SK-N-SH (cell line): ENCODE measurements around the gene KCNB1. TPM values are rescaled to one million over a fixed set of nuclear protein-coding genes. Genes with fewer than 3 reads are reported as not detected.

Experiments
- CTCF ChIA-PET: fragments of 300-600, 350-600 bp; formaldehyde crosslinking; extraction: SDS; loops from one replicate; lab custom pipeline; 2021; lab: Yijun Ruan, JAX
- POLR2A ChIA-PET: fragments of 350-600 bp; sonication (Branson Sonifier 250); formaldehyde crosslinking; extraction: SDS; loops from one replicate; lab custom pipeline; 2020; ENCODE audit warnings: antibody characterized with exemption, inconsistent platforms; lab: Yijun Ruan, JAX
- DNase-seq: peaks from one replicate; pipeline ENCODE4 v3.0.0; 2012
- H2AFZ ChIP-seq: fragments of 200-600 bp; sonication (generic); 2 replicates; pipeline ENCODE4 v1.8.1; 2016; ENCODE audit warnings: antibody characterized with exemption, mild to moderate bottlenecking, low read depth
- H3F3A ChIP-seq: fragments of 200-600 bp; sonication (generic); replicated peaks from 2 replicates; pipeline ENCODE3; 2016; ENCODE audit warnings: antibody characterized with exemption, mild to moderate bottlenecking; ENCODE audit not compliant: insufficient read depth
- H3K27ac ChIP-seq, 2 experiments: fragments of 200-500 bp in 1 of 2; fragments of 200-600 bp in 1 of 2; sonication (Bioruptor generic) in 1 of 2; sonication (generic), shearing (Covaris generic) in 1 of 2; 2 replicates each; pipeline versions ENCODE4 v1.5.1 to v1.6.1; 2014 to 2016; ENCODE audit warnings: low read depth in 2 of 2, inconsistent platforms in 1 of 2, low read length in 1 of 2, mild to moderate bottlenecking in 1 of 2, mixed read lengths in 1 of 2
- H3K27me3 ChIP-seq: fragments of 200-600 bp; sonication (generic), shearing (Covaris generic); 2 replicates; pipeline ENCODE4 v1.6.1; 2016; ENCODE audit warnings: mixed run types; ENCODE audit not compliant: insufficient read depth
- H3K36me3 ChIP-seq, 2 experiments: fragments of 200-500 bp in 1 of 2; fragments of 200-600 bp in 1 of 2; sonication (Bioruptor generic) in 1 of 2; sonication (generic) in 1 of 2; replicated peaks in 1 of 2; 2 replicates each; pipeline versions ENCODE3 to v1.5.1; 2014 to 2016; ENCODE audit warnings: low read length in 1 of 2, mild to moderate bottlenecking in 1 of 2; ENCODE audit not compliant: insufficient read depth in 2 of 2, control insufficient read depth in 1 of 2
- H3K4me1 ChIP-seq, 2 experiments: fragments of 200-500 bp in 1 of 2; fragments of 200-600 bp in 1 of 2; sonication (Bioruptor generic) in 1 of 2; sonication (generic), shearing (Covaris generic) in 1 of 2; 2 replicates each; pipeline versions ENCODE4 v1.5.1 to v1.6.1; 2014 to 2016; ENCODE audit warnings: low read depth in 1 of 2, low read length in 1 of 2, mixed run types in 1 of 2; ENCODE audit not compliant: insufficient read depth in 2 of 2, control insufficient read depth in 1 of 2
- H3K4me2 ChIP-seq: fragments of 200-600 bp; sonication (generic), shearing (Covaris generic); 2 replicates; pipeline ENCODE4 v1.6.1; 2017; ENCODE audit warnings: mixed run types
- H3K4me3 ChIP-seq, 2 experiments: fragments of 200-500 bp in 1 of 2; fragments of 200-600 bp in 1 of 2; sonication (Bioruptor generic) in 1 of 2; sonication (generic), shearing (Covaris generic) in 1 of 2; 2 replicates each; pipeline versions ENCODE4 v1.5.1 to v1.8.1; 2014 to 2016; ENCODE audit warnings: low read depth in 2 of 2, inconsistent platforms in 1 of 2, low read length in 1 of 2, mild to moderate bottlenecking in 1 of 2, mixed read lengths in 1 of 2, moderate library complexity in 1 of 2
- H3K79me2 ChIP-seq: fragments of 200-600 bp; sonication (generic); 2 replicates; pipeline ENCODE4 v1.8.1; 2017; ENCODE audit warnings: mild to moderate bottlenecking; ENCODE audit not compliant: insufficient read depth
- H3K9ac ChIP-seq: fragments of 200-600 bp; sonication (generic); 2 replicates; pipeline ENCODE4 v1.6.1; 2017; ENCODE audit warnings: mixed run types
- H3K9me2 ChIP-seq: fragments of 200-600 bp; sonication (generic); 2 replicates; pipeline ENCODE4 v1.6.1; 2017; ENCODE audit warnings: mixed run types
- H3K9me3 ChIP-seq: fragments of 200-600 bp; sonication (generic); 2 replicates; pipeline ENCODE4 v1.6.1; 2017; ENCODE audit warnings: mixed run types, mild to moderate bottlenecking, moderate library complexity
- H4K20me1 ChIP-seq: fragments of 200-600 bp; sonication (generic); 2 replicates; pipeline ENCODE4 v1.6.1; 2017; ENCODE audit warnings: mild to moderate bottlenecking, mixed run types; ENCODE audit not compliant: insufficient read depth
- FOXJ3 ChIP-seq: sonication (generic); formaldehyde crosslinking; IDR thresholded peaks from 2 replicates; pipeline ENCODE4 v1.5.1; 2020; ENCODE audit warnings: mild to moderate bottlenecking, missing genetic modification reagents
- FOXM1 ChIP-seq: IDR thresholded peaks from 2 replicates; pipeline ENCODE4 v1.4.0; 2012; ENCODE audit warnings: low read depth, mild to moderate bottlenecking
- GATA2 ChIP-seq: sonication (generic); formaldehyde crosslinking; IDR thresholded peaks from 2 replicates; pipeline ENCODE4 v1.5.0; 2020; ENCODE audit warnings: mild to moderate bottlenecking, missing genetic modification reagents
- MEF2A ChIP-seq: IDR thresholded peaks from 2 replicates; pipeline ENCODE4 v1.4.0; 2012; ENCODE audit warnings: low read depth, borderline replicate concordance
- NFIC ChIP-seq: IDR thresholded peaks from 2 replicates; pipeline ENCODE4 v1.4.0; 2012; ENCODE audit warnings: borderline replicate concordance
- SIN3A ChIP-seq: IDR thresholded peaks from 2 replicates; pipeline ENCODE4 v1.6.1; 2012; ENCODE audit warnings: low read depth, mild to moderate bottlenecking, low read length, moderate library complexity, borderline replicate concordance
- SMC3 ChIP-seq: IDR thresholded peaks from 2 replicates; pipeline ENCODE4 v1.6.1; 2012; ENCODE audit warnings: low read depth, low read length, improper control_type of control experiment
- TAF1 ChIP-seq: IDR thresholded peaks from 2 replicates; pipeline ENCODE4 v1.6.1; 2012; ENCODE audit warnings: low read depth, mild to moderate bottlenecking, low read length, moderate library complexity, borderline replicate concordance
- TEAD4 ChIP-seq: IDR thresholded peaks from 2 replicates; pipeline ENCODE4 v1.4.0; 2012; ENCODE audit warnings: mild to moderate bottlenecking, borderline replicate concordance; ENCODE audit not compliant: insufficient read depth
- WGBS: methylation state at CpG from one replicate; pipeline ENCODE4 v1.1.6; 2017; ENCODE audit warnings: low lambda C conversion rate; 5-methylcytosine and 5-hydroxymethylcytosine counted together
- polyA plus RNA-seq, 3 experiments: library from polyadenylated mRNA; depleted of rRNA; stranded (reverse); fragments of >200 nt; gene quantifications; 2 replicates each; pipeline ENCODE4 v1.2.3, GENCODE V29; 2012
- TF ChIP-seq, protein P1 (sequence below): fragments of 150-350 bp; IDR thresholded peaks from 2 replicates; pipeline ENCODE4 v1.6.1; 2016; ENCODE audit warnings: mild to moderate bottlenecking, low read depth, low read length
- TF ChIP-seq, protein P2 (sequence below): IDR thresholded peaks from 2 replicates; pipeline ENCODE4 v1.6.1; 2012; ENCODE audit warnings: mild to moderate bottlenecking, low read depth, low read length, moderate library complexity
- TF ChIP-seq, protein P3 (sequence below): fragments of 150-350 bp; IDR thresholded peaks from 2 replicates; pipeline ENCODE4 v1.6.1; 2017; ENCODE audit warnings: antibody characterized with exemption, low read length, low read depth, borderline replicate concordance

The KCNB1 gene
- polyA plus RNA-seq, 1 of the 3 experiments (the other 2 are of a cell fraction) = 0.82 TPM

DNA sequence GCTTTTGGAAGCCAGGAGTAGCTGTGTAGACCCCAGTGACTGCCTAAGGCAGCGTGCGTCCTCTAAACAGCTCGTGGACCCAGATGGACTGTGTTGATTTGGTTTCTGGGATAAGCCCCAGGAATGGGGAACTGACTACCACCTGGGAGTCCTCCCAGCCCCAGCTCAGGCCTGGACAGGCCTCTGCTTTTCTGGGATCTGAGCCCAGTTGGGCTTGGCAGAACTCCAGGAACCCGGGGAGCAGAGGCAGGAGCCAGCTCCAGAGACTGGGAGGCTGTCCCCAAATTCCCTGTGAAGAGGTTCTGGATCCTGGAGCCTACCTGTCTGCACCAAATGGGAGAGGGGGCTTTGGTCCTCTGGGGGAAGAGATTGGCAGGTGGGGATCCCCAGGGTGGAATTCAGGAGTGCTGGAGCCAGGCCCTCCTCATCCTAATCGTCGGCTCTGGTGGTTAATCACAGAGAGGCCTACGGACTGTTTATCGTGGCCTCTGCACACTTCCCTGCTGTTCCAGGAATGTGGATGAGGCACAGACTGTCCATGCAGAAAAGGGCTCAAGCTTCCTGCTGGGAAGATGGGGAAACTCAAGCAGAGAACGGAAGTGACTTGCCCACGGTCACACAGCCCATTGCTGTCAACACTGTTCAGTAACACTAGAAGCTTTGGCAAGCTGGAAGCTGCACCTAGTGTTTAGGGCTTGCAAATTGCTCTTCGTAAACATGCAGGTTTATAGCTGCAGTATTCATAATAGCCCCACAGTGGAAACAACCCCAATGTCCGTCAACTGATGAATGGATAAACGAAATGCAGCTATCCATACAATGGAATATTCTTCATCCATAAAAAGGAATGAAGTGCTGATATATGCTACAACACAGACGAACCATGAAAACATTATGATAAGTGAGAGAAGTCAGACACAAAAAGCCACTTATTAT lies 100.6 kb downstream of the KCNB1 start (continued):
- TF ChIP-seq SIN3A = no peak
- TF ChIP-seq GATA2 (CRISPR knock-in tag) = peak; percentile 81
- no peak for TF ChIP-seq FOXM1
- TF ChIP-seq TEAD4 = no peak
- TF ChIP-seq, protein P1, sequence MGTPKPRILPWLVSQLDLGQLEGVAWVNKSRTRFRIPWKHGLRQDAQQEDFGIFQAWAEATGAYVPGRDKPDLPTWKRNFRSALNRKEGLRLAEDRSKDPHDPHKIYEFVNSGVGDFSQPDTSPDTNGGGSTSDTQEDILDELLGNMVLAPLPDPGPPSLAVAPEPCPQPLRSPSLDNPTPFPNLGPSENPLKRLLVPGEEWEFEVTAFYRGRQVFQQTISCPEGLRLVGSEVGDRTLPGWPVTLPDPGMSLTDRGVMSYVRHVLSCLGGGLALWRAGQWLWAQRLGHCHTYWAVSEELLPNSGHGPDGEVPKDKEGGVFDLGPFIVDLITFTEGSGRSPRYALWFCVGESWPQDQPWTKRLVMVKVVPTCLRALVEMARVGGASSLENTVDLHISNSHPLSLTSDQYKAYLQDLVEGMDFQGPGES = no peak
- TF ChIP-seq, protein P2, sequence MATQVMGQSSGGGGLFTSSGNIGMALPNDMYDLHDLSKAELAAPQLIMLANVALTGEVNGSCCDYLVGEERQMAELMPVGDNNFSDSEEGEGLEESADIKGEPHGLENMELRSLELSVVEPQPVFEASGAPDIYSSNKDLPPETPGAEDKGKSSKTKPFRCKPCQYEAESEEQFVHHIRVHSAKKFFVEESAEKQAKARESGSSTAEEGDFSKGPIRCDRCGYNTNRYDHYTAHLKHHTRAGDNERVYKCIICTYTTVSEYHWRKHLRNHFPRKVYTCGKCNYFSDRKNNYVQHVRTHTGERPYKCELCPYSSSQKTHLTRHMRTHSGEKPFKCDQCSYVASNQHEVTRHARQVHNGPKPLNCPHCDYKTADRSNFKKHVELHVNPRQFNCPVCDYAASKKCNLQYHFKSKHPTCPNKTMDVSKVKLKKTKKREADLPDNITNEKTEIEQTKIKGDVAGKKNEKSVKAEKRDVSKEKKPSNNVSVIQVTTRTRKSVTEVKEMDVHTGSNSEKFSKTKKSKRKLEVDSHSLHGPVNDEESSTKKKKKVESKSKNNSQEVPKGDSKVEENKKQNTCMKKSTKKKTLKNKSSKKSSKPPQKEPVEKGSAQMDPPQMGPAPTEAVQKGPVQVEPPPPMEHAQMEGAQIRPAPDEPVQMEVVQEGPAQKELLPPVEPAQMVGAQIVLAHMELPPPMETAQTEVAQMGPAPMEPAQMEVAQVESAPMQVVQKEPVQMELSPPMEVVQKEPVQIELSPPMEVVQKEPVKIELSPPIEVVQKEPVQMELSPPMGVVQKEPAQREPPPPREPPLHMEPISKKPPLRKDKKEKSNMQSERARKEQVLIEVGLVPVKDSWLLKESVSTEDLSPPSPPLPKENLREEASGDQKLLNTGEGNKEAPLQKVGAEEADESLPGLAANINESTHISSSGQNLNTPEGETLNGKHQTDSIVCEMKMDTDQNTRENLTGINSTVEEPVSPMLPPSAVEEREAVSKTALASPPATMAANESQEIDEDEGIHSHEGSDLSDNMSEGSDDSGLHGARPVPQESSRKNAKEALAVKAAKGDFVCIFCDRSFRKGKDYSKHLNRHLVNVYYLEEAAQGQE = no peak

DNA sequence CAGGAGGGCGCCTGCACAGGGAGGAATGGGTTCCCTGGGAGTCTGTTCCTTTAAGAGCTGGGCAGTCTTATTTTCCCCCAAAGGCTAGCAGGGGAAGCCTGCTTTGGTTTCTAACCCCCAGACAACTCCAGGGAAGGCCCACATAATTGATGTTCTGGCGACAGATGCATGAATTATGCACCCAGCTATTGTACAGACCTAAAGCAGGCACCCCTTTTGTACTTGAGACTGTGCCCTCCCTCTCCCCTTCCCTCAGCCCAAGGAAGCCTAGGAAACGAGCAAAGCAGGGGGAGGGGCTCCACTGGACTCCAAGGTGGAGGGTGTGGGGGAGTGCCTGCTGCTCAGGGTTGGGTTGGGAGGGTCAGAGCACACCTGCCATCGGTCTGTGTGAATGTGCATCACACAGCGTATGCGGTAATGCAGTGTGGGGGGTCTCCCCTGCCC lies 102.1 kb downstream of the KCNB1 start:
- DNase-seq = no peak
- Histone ChIP-seq H3K9me3 (no peaks in the 10 kb centered on the region), H3K4me2 (no peak overlapping the region), H3K36me3 (no peaks in the 10 kb centered on the region), H3K27ac (no peak overlapping the region), H3K9ac (no peak overlapping the region), H2AFZ (no peak overlapping the region), H3F3A (no peaks in the 10 kb centered on the region), H3K4me3 (no peak overlapping the region), H3K79me2 (no peaks in the 10 kb centered on the region), H3K27me3 (no peaks in the 10 kb centered on the region), H3K4me1 (peaks cover 0 to 40% of the 10 kb centered on the region in 2 experiments; a peak in 2 of 4 replicates), H3K9me2 (no peaks in the 10 kb centered on the region), H4K20me1 (no peaks in the 10 kb centered on the region)
- no peak for TF ChIP-seq SMC3
- TF ChIP-seq FOXM1 = no peak
- no peak for TF ChIP-seq TAF1
- TF ChIP-seq FOXJ3 (CRISPR knock-in tag) = no peak
- TF ChIP-seq MEF2A = no peak
- TF ChIP-seq, protein P3, sequence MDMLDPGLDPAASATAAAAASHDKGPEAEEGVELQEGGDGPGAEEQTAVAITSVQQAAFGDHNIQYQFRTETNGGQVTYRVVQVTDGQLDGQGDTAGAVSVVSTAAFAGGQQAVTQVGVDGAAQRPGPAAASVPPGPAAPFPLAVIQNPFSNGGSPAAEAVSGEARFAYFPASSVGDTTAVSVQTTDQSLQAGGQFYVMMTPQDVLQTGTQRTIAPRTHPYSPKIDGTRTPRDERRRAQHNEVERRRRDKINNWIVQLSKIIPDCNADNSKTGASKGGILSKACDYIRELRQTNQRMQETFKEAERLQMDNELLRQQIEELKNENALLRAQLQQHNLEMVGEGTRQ = no peak
- TF ChIP-seq NFIC = no peak
- 70% methylated on average over 4 of the region's 6 CpGs for WGBS
- POLR2A ChIA-PET = interaction anchor here (1.0 kb wide), 1 partner anchor 47 kb away, joined by 3 read pairs; no protein-coding TSS in a partner anchor
- CTCF ChIA-PET = interaction anchor here (0.7 to 8.7 kb wide), 6 partner anchors 13 to 154 kb away, joined by 3 to 141 read pairs (median 20); partner anchors contain the start of gene KCNB1
